CD4-positive, alpha-beta T cell treated with Interleukin-6 at 100 ng/mL for 8 hours (primary cell): ENCODE measurements around the gene BLOC1S3.
A peak's percentile ranks its signal among the peaks of the same experiment; 100 is the strongest.

ENCODE experiments used
- DNase-seq: peaks from one replicate; pipeline ENCODE4 v3.0.0-alpha.2; 2020; ENCODE audit warnings: mixed read lengths, low spot score

The BLOC1S3 gene

DNA sequence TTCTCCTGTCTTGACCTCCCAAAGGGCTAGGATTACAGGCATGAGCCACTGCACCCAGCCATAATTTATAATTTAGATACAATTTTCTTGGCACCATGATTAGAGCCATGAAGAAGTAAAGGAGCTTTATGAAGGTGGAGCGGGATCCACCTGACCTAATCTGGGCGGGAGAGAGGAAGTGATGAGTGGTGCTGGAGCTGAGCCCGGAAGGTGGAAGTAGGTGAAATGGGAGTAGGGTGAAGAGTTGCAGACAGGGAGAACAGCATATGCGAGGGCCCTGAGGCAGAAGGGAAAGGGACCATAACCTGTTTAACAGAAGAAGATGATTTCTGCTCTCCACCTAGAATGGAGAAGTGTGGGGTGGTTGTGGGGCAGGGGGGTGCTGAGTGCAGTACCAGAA is 4.2 kb downstream of the BLOC1S3 start:
- DNase-seq, result no peak

DNA sequence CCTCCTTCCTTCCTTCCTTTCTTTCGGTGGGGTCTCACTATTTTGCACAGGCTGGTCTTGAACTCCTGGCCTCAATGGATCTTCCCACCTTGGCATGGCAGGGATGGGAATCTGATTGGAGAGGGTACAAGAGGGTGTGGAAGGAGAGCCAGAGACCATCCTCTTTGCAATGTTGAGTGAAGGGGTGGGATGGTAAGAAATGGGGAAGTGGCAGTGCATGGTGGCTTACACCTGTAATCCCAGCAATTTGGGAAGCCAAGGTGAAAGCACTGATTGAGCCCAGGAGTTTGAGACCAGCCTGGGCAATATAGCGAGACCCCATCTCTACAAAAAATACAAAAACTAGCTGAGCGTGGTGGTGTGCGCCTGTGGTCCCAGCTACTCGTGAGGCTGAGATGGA is 5.5 kb downstream of the BLOC1S3 start:
- DNase-seq, result no peak

DNA sequence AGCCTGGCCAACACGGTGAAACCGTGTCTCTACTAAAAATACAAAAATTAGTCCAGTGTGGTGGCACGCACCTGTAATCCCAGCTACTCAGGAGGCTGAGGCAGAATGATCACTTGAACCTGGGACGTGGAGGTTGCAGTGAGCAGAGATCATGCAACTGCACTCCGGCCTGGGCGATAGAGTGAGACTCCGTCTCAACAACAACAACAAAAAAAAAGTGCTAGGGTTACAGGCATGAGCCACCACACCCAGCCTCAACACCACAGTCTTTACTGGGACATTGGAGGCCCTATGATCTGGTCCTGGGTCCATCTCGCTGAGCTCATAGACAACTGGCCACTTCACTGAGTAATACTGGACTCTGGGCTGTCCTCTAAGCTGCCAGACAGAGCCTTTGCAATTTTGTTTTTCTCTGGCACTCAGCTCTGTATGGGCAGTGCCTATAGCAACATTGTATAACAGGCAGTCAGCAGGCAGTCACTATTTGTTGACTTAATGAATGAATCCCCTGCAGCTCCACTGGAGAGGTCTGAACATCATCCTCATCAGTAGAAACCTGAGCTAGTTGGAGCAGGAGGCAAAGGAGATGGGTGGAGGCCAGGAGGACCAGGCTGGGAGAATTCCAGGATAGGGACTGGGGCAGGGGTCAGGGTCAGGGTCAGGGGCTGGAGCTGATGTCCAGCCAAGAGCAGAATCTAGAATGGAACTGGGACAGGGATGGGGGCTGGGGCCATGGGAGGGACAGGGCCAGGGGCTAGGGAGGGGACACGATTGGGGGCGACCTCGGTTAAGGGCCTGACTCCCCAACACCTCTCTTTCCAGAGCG is 8.1 kb downstream of the BLOC1S3 start:
- DNase-seq, result no peak

DNA sequence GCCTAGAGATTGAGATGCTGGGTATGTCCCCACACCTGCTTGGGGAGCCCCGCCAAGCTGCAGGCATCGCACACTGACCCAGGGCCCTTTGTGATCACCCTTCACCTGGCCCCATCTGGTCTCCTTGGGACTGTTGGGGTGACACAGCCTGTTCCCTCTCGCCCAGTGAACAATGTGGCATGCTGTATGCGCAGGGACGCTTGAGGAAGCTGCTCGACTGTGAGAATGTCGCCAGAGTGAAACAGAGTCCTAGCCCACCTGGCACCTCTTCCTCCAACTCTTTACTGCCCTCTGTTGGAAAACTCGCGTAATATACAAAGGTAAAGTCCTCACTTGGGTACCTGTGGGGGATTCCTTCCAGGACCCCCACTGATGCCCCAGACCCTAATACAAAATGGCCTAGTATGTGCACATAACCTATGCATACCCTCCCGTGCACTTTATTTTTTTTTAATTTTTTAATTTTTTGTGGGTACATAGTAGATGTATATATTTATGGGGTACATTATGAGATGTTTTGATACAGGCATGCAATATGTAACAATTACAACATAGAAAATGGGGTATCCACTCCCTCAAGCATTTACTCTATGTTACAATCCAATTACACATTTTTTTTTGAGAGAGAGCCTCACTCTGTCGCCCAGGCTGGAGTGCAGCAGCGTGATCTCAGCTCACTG is 9.0 kb downstream of the BLOC1S3 start:
- peak; percentile 47 for DNase-seq

DNA sequence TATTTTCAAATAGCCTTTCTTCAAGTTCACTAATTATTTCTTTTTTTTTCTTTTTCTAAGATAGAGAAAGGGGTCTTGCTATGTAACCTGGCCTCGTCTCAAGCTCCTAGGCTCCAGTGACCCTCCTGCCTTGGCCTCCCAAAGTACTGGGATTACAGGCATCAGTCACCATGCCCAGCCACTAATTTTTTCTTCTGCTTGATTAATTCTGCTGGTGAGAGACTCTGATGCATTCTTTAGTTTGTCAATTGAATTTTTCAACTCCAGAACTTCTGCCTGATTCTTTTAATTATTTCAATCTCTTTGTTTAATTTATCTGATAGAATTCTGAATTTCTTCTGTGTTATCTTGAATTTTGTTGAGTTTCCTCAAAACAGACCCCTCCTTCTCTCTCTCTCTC is 11.4 kb downstream of the BLOC1S3 start:
- DNase-seq, result no peak

DNA sequence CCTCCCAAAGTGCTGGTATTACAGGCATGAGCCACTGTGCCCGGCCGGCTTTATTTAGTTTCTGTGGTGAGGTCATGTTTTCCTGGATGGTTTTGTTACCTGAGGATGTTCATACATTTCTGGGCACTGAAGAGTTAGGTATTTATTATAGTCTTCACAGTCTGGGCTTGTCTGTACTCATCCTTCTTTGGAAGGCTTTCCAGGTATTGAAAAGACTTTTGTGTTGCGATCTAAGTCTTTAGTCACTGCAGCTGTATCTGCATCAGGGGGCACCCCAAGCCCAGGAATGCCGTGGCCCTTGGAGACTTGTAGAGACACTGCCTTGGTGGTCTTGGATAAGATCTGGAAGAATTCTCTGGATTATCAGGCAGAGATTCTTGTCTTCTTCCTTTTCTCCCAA is 12.8 kb downstream of the BLOC1S3 start:
- DNase-seq, result no peak

DNA sequence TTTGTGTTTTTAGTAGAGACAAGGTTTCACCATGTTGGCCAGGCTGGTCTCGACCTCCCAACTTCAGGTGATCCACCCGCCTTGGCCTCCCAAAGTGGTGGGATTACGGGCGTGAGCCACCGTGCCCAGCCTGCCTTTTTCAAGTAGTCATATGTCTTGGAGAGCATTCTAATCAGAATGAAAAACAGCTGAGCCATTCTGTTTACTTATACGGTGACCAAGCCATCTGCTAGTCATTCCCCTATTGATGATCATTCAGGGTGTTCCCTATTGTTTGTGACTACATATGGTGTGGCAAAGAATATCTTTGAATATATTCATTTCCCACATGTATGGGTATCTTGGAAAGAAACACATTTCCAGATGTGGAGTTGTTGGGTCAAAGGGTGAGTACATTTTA is 17.2 kb downstream of the BLOC1S3 start:
- DNase-seq, result no peak

DNA sequence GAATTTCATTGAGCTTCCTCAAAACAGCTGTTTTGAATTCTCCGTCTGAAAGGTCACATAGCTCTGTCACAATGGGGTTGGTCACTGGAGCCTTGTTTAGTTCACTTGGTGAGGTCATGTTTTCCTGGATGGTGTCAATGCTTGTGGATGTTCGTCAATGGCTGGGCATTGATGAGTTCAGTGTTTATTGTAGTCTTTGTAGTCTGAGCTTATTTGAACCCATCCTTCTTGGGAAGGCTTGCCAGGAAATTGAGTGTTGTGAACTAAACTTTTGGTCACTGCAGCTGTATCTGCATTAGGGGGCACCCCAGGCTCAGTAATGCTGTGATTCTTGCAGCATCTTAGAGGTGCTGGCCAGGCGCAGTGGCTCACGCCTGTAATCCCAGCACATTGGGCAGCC is 22.0 kb downstream of the BLOC1S3 start:
- DNase-seq, result no peak

DNA sequence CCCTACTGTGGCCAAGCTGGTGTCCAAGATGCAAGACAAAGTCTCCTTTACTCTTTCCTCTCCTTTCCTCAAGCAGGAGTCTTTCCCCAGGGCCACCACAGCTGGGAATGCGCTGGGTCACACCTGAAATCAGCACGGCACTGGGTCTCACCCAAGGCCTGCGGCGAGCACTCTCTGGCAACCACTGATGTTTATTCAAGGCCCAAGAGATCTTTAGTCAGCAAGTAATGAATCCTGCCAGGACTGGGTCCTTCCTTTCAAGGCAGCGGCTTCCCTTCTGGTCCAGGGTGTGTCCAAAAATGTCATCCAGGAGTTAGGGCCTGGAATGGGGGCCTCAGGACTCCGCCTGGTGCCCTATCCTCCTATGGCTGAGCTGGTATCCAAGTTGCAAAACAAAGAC is 24.1 kb downstream of the BLOC1S3 start:
- no peak for DNase-seq

DNA sequence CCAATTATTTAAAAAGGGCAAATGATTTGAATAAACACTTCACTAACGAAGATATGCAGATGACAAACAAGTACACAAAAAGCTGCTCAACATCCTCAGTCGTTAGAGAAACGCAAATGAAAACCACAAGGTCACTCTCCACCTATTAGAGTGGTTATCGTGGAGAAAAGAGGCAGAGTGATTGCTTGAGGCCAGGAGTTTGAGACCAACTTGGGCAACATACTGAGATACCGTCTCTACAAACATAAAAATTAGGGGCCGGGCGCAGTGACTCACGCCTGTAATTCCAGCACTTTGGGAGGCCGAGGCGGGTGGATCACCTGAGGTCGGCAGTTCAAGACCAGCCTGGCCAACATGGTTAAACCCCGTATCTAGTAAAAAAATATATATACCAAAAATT is 27.2 kb downstream of the BLOC1S3 start:
- DNase-seq, result no peak

DNA sequence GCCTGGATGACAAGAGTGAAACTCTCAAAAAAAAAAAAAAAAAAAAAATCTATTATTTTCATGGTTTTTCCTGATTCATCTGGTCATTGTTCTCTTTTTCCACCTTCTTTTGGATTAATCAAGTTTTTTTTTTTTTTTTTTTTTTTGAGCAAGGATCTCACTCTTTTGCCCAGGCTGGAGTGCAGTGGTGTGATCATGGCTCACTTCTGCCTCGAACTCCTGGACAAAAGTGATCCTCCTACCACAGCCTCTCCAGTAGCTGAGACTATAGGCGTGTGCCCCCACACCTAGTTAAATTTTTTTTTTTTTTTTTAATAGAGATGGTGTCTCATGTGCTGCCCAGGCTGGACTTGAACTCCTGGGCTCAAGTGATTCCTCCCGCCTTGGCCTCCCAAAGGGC is 27.7 kb downstream of the BLOC1S3 start:
- DNase-seq, result no peak

DNA sequence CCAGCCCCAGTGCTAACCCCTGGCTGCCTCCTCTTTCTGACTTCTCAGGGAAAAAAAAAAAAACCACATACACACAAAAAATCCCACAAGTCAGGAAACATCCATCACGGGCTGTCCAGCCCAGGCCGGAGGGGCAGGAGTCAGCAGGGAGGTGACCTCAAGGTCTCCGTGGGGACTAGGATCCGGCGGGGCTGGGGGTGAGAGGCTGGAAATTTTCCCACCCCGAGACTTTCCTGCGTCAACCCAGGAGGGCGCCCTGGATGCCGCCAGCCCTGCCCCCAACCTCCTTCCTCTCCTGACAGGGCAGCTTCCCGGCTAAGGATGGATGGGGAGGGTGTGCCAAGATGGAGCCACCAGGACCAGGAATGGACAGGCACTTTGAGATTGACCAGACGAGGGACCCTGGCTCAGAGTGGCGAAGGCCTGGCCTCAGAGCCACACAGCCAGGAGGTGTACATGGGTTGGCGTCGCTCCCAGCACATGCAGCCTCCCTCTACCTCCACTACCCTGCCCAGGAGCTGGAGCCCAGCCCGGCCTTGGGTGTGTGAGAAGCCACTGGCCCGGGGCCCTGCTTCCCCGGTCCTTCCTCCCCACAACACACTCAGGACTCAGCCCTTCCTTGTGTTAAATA is 33.3 kb downstream of the BLOC1S3 start:
- DNase-seq, result no peak

DNA sequence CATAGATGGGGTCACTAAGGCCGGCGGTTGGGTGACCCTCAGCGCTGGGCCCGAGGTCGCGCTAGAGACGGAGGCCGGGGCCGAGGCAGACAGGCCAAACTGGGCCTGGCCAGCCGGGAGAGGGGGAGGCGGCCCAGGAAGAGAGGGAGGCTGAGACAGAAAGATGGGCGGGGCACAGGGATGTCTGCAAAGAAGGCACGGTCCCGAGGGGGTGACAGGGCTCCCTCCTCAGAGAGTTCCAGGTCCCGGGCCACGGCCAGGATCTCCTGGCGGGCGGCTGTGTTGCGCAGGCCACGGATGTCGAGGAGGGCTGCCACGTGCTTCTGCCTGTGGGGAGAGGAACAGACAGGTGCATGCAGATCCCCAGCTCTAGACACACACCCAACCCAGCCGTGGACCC is 34.4 kb downstream of the BLOC1S3 start:
- DNase-seq, result no peak

DNA sequence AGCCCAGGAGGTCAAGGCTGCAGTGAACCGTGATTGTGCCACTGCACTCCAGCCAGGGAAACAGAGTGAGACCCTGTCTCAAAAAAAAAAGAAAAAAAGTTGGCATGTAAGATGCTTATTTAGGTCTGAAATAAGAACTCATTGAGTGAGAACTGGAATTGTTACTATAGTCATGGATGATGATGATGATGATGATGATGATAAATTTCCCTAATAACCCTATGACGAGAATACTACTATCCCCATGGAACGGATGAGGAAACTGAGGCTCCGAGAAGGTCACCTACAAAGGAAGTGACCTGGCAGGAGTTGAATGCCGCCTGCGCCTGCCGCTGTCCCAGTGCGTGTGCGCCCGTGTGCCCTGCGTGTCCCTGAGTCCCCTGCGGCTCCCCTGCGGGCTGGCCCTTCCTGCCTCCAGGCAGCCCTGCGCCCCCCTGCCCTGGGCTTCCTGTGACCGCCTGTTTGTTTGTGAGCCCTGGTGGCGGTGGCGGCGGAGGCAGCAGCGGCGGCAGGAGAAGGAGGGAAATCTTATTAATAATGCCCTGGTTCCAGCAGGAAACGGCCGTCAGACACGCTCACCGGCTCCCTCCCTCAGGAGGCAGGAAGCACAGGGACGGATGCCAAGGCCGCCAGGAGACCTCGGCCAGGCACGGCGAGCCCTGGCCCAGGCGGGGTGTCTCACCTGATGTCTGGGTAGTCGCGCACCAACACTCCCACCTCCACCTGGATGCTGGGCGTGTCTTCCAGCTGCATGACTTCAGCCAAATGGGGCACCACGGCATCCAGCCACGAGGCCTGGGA is 37.0 kb downstream of the BLOC1S3 start:
- DNase-seq, result no peak

DNA sequence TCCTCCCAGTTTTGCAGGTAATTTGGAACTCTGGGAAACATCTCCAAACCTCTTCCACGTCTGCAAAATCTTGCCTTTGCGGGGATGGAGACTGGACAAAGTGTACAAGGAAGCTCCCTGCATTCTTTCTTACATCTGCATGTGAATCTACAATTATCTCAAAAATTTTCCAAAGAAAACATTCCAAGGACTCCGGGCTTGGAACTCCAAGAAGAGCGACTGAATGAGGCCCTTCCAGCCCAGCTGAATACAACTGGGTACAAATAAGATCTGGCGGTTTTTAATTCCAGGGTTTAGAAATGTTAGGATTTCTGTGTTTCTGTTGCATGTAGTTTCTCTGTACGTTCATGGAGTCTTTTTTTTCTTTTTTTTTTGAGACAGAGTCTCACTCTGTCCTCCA is 38.1 kb downstream of the BLOC1S3 start:
- no peak for DNase-seq

DNA sequence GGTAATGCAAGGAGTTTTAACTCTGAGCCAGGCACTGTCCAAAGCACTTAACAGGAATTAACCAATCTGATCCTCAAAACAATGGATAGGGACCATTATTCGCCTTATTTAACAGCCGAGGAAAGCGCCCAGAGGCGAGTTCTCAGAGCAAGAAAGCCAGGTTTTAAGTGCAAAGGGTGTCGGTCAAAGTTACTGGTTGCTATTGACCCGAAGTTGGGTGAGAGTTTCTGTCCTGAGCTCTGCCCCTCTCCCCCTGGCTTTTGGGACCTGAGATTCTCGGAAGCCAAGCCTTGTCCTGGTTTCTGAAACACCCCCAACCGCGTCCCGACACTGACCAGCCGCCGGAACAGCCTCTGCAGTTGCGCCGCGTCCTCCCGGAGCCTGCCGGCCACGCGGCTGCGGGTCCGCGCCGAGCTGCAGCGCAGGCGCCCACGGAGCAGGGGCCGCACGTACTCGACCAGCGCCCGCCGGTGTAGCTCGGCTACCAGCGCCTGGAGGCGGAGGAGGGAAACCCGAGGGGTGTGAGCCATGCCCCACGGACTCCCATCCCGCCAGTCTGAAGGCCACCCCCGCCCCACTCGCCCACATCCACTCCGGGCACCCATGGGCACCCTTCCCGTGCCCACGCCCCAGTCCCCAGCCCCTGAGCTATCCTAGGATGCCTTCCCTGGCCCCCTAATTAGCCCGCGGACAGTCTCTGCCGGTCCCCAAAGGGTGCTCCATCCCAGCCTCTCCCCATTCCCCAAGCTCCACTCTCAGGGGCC is 38.8 kb downstream of the BLOC1S3 start:
- DNase-seq, result no peak

DNA sequence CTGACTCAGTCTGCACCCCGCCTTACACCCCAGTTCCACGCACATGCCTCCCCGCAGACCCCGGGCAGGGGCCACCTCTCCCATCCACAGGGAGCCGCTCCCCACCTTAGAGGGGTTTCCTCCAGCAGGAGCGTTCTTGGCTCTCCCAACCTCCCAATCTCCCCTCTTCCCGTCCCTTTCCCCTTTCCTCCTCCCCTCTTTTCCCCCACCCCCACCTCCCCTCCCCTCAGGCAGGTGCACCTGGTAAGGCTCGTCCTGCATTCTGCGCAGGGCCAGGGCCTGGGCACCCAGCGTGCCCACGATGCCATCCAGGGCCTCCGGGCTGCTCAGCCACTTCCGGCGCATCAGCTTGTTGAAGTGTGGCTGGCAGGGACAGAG is 39.4 kb downstream of the BLOC1S3 start:
- no peak for DNase-seq

DNA sequence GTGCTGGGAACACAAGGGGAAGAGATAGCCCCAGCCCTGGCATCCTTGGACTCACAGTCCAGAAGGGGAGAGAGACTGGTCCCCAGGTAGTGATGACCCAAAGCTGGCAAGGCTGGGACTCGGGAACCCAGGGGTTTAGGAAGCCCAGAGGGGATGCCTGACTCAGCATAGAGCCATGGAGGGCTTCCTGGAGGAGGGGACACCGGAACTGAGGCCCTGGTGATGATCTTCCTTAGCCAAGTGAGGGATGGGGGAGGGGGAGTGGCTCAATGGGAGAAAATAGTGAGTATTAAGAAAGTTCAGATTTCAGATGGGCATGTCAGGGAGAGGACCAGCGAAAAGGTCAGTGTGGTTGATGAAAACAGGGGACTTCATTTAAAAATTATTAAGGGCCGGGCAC is 39.8 kb downstream of the BLOC1S3 start:
- DNase-seq, result no peak

DNA sequence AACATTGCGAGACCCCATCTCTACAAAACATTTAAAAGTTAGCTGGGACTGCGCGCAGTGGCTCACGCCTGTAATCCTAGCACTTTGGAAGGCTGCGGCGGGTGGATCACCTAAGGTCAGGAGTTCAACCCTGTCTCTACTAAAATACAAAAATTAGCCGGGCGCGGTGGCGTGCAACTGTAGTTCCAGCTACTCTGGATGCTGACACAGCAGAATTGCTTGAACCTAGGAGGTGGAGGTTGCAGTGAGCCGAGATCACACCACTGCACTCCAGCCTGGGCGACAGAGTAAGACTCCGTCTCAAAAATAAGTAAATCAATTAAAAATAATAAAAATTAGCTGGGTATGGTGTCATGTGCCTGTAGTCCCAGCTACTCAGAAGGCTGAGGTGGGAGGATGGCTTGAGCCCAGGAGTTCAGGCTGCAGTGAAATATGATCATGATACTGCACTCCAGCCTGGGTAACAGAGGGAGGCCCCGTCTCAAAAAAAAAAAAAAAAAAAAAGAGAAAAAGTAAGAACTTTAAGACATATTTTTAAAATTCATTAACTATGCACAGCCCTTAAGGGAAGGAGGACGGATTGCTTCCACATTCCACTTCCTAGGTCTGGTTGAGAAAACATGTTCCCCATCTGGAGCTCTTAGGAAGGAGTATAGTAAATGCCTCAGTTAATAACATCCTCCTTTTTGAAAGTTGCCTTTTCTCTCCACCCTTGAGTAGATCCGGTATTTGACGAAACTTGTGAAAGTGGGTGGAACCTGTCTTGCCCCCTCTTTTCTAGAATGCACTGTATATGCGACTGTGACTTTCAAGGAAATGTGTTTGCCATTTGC is 40.5 kb downstream of the BLOC1S3 start:
- DNase-seq, result no peak

DNA sequence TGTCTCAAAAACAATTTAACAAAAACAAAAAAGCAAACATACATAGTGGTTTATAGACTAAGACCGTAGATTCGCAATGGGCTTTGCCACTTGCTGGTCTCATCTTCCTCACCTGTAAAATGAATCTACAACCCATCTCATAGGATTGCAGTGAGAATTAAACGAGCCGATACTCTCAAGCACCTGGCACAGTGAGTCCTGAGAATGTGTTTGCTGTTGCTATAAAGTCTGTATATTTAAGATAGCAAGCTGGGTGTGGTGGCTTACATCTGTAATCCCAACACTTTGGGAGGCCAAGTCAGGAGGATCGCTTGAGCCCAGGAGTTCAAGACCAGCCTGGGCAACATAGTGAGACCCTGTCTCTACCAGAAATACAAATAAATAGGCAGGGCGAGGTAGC is 44.1 kb downstream of the BLOC1S3 start:
- no peak for DNase-seq

DNA sequence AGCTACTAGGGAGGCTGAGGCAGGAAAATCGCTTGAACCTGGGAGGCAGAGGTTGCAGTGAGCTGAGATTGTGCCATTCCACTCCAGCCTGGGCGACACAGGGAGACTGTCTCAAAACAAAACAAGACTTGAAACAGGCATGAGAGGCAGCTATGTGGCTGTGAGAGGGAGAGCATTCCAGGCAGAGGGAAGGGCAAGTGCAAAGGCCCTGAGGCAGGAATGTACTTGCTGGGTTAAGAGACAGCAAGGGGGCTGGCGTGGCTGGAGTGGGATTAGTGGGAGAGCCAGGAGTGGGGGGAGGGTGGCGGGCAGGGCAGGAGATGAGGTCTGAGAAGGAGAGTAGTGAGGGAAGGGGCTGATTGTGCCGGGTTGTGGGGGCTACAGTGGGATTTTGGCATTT is 45.3 kb downstream of the BLOC1S3 start:
- DNase-seq, result no peak
